GM10266 (cell line): ENCODE data around the gene RLF.

Source experiments
- DNase-seq: peaks from one replicate; pipeline ENCODE4 v3.0.0; 2012; ENCODE audit errors: extremely low spot score
- CTCF ChIP-seq: IDR thresholded peaks from 2 replicates; pipeline ENCODE4 v1.5.1; 2012; ENCODE audit warnings: mild to moderate bottlenecking, low read depth; ENCODE audit not compliant: control insufficient read depth, insufficient read depth; ENCODE audit errors: missing control alignments

The RLF gene

DNA sequence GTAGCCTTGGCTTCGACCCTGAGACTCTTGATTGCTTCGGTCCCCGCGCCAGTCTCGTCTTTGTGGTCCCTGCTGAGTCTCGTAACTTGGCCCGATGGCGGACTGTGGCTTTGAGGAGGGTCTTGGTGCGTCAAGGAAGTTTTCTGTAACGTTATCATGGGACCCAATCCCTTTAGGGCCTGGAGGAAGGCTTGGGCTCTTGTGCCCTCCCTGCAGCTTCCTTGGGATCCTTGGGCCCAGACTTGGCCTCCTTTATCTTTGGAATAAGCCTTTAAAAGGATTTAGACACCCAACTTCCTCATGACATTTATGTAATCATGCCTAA, 97.2 kb downstream of the RLF start:
- DNase-seq: no peak
- no peak for TF ChIP-seq CTCF

DNA sequence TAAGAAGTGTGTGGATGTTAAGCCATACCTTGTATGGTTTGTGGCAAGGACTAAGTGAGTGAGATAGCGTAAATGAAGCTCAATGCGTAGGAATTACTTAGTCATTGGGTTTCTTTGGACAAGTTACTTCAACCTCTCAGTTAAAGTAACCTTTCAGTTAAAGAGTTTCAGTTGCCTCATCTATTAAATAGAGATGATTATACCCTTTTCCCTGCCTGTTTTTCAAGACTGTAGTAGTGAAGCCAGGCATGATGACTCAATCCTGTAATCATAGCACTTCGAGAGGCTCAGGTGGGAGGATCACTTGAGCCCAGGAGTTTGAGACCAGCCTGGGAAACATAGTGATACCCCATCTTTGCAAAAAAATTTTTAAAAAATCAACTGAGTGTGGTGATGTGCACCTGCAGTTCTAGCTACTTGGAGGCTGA, 103.2 kb downstream of the RLF start:
- no peak for TF ChIP-seq CTCF
- DNase-seq: peak; percentile 9

GRCh38 chr1:40265298-40265697, 104.1 kb downstream of the RLF start:
- DNase-seq: no peak
- no peak for TF ChIP-seq CTCF

GRCh38 chr1:40265919-40266318, 104.7 kb downstream of the RLF start:
- TF ChIP-seq CTCF: no peak
- DNase-seq: no peak

DNA sequence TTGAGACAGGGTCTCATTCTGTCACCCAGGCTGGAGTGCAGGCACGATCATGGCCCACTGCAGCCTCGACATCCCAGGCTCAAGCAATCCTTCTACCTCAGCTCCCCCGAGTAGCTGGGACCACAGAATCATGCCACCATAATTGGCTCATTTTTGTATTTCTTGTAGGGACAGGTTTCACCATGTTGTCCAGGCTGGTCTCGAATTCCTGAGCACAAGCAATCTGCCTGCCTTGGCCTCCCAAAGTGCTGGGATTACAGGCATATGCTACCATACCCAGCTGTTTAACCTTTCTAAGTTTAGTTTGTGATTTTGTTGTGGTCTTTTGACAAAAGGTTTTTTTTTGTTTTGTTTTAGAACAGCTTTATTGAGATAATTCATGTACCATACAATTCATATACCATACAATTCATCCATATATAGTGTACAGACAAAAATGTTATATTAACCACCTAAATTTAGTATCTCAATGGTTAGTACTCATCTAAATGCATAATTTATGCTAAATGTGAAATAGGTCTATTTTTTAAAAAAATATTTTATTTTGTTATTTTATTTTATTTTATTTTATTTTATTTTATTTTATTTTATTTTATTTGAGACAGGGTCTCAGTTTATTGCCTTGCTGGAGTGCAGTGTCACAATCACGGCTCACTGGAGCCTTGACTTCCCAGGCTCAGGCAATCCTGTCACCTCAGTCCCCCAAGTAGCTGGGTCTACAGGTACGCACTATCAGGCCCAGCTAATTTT, 105.8 kb downstream of the RLF start:
- TF ChIP-seq CTCF: no peak

GRCh38 chr1:40267767-40268187, 106.6 kb downstream of the RLF start:
- no peak for TF ChIP-seq CTCF
- no peak for DNase-seq

More for the DNA sequence above, 105.8 kb downstream of the RLF start:
- DNase-seq: no peak

DNA sequence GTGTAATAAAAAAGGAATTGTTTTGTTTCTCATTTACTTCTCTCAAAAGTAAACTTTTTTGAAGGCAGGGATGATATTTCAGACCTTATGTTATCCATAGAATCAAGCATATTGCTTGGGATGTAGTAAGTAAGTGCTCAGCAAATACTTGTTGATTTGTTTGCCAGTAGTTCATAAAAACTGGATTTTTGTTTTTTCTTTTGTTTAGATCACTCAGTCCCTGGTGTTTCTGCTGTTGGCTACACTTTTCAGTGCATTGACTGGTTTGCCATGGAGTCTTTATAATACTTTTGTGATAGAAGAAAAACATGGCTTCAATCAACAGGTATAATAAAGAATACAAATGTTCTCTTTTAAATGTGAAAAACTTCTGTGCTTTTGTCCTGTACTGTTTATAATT, 107.0 kb downstream of the RLF start:
- no peak for DNase-seq
- TF ChIP-seq CTCF: no peak
